ENCODE data around the gene AMMECR1.
"Not testable (repeated sequence)": the region's sequence is repeated elsewhere in the genome, so short reads cannot be mapped to it uniquely, and the experiment has no call there.

AMMECR1 gene

GRCh38 chrX:110251526-110251925, 66.4 kb downstream of the AMMECR1 start:
- no peak for DNase-seq

- no peak for DNase-seq
These were observed 67.0 kb downstream of the AMMECR1 start for GRCh38 chrX:110250847-110251246.

GRCh38 chrX:110248578-110248977, 69.3 kb downstream of the AMMECR1 start:
- DNase-seq, result no peak

GRCh38 chrX:110245011-110245410, 72.9 kb downstream of the AMMECR1 start:
- DNase-seq, result no peak

GRCh38 chrX:110242371-110242770, 75.5 kb downstream of the AMMECR1 start:
- no peak for DNase-seq

GRCh38 chrX:110241816-110242215, 76.1 kb downstream of the AMMECR1 start:
- DNase-seq, result peak; percentile 5

GRCh38 chrX:110238259-110238658, 79.6 kb downstream of the AMMECR1 start:
- peak; percentile 16 for DNase-seq

GRCh38 chrX:110231485-110231884, 86.4 kb downstream of the AMMECR1 start:
- not testable (repeated sequence) for DNase-seq

GRCh38 chrX:110229497-110230111, 88.3 kb downstream of the AMMECR1 start:
- DNase-seq, result peak; percentile 64

GRCh38 chrX:110228453-110228852, 89.4 kb downstream of the AMMECR1 start:
- no peak for DNase-seq

- no peak for DNase-seq
These were observed 91.0 kb downstream of the AMMECR1 start for GRCh38 chrX:110226931-110227330.

- DNase-seq, result no peak
These were observed 92.8 kb downstream of the AMMECR1 start for GRCh38 chrX:110224926-110225617.

- no peak for DNase-seq
These were observed 95.2 kb downstream of the AMMECR1 start for GRCh38 chrX:110222497-110223257.

- DNase-seq, result no peak
These were observed 98.0 kb downstream of the AMMECR1 start for GRCh38 chrX:110219920-110220319.

GRCh38 chrX:110218591-110218990, 99.3 kb downstream of the AMMECR1 start:
- no peak for DNase-seq

GRCh38 chrX:110216027-110216426, 101.9 kb downstream of the AMMECR1 start:
- no peak for DNase-seq

- no peak for DNase-seq
These were observed 102.5 kb downstream of the AMMECR1 start for GRCh38 chrX:110215411-110215810.

GRCh38 chrX:110214684-110215083, 103.2 kb downstream of the AMMECR1 start:
- DNase-seq, result no peak

GRCh38 chrX:110213183-110213582, 104.7 kb downstream of the AMMECR1 start:
- DNase-seq, result no peak

- DNase-seq, result no peak
These were observed 105.6 kb downstream of the AMMECR1 start for GRCh38 chrX:110212299-110212698.

- DNase-seq, result no peak
These were observed 106.5 kb downstream of the AMMECR1 start for GRCh38 chrX:110211340-110211739.

GRCh38 chrX:110210417-110211139, 107.3 kb downstream of the AMMECR1 start:
- DNase-seq, result peak; percentile 86

GRCh38 chrX:110208092-110208491, 109.8 kb downstream of the AMMECR1 start:
- DNase-seq, result no peak
